K562 (cell line): ENCODE measurements around the gene ACBD4. TPM values are rescaled to one million over a fixed set of nuclear protein-coding genes. Genes with fewer than 3 reads are reported as not detected.

Experiments used
- ATF4 ChIP-seq: fragments of 450-650 bp; formaldehyde crosslinking; IDR thresholded peaks from 2 replicates; pipeline ENCODE4 v1.4.0; 2022; ENCODE audit warnings: mild to moderate bottlenecking, moderate library complexity
- BRF2 ChIP-seq: IDR thresholded peaks from 3 replicates; pipeline ENCODE4 v1.6.1; 2011; ENCODE audit warnings: borderline replicate concordance, mild to moderate bottlenecking; ENCODE audit not compliant: insufficient read length, insufficient read depth
- CHCHD3 ChIP-seq: fragments of 250-450 bp; sonication (Bioruptor Pico); IDR thresholded peaks from 2 replicates; pipeline ENCODE4 v2.1.2; 2022; ENCODE audit warnings: mild to moderate bottlenecking
- CREB1 ChIP-seq, 2 experiments: sonication (generic) in 1 of 2; formaldehyde crosslinking in 1 of 2; IDR thresholded peaks; 2 replicates each; pipeline versions ENCODE4 v1.6.1 to v1.8.0; 2012 to 2022; ENCODE audit warnings: inconsistent platforms in 1 of 2, mild to moderate bottlenecking in 1 of 2, missing genetic modification reagents in 1 of 2, moderate library complexity in 1 of 2
- FOSL1 ChIP-seq: fragments of 200-800 bp; sonication (Bioruptor generic); conservative IDR thresholded peaks from 2 replicates; pipeline ENCODE4 v1.6.1; 2016; ENCODE audit warnings: missing genetic modification characterization, missing compliant biosample characterization
- GABPA ChIP-seq: fragments of 200-800 bp; sonication (Bioruptor generic); conservative IDR thresholded peaks from 2 replicates; pipeline ENCODE4 v1.6.1; 2016; ENCODE audit warnings: low read depth, missing genetic modification characterization, missing compliant biosample characterization
- ILF3 ChIP-seq: fragments of 450-650 bp; IDR thresholded peaks from 2 replicates; pipeline ENCODE4 v1.6.1; 2018; ENCODE audit warnings: antibody characterized with exemption, mild to moderate bottlenecking, moderate library complexity, borderline replicate concordance
- L3MBTL2 ChIP-seq: fragments of 450-650 bp; IDR thresholded peaks from 2 replicates; pipeline ENCODE4 v1.6.1; 2016; ENCODE audit warnings: mild to moderate bottlenecking, moderate library complexity
- LEF1 ChIP-seq: fragments of 450-650 bp; IDR thresholded peaks from 2 replicates; pipeline ENCODE4 v1.6.1; 2016; ENCODE audit warnings: mild to moderate bottlenecking
- MIER1 ChIP-seq: fragments of 450-650 bp; IDR thresholded peaks from 2 replicates; pipeline ENCODE4 v1.6.1; 2016; ENCODE audit warnings: antibody characterized with exemption, mild to moderate bottlenecking, low read depth
- NONO ChIP-seq, 2 experiments: fragments of 200-400 bp in 1 of 2; fragments of 450-650 bp in 1 of 2; formaldehyde crosslinking in 1 of 2; IDR thresholded peaks; 2 replicates each; pipeline ENCODE4 v1.6.1; 2017; ENCODE audit warnings: low read depth in 2 of 2, mild to moderate bottlenecking in 2 of 2, moderate library complexity in 2 of 2, low read length in 1 of 2
- PRDM10 ChIP-seq: fragments of 450-650 bp; IDR thresholded peaks from 2 replicates; pipeline ENCODE4 v1.6.1; 2018; ENCODE audit not compliant: partially characterized antibody
- RBFOX2 ChIP-seq: fragments of 200-400 bp; formaldehyde crosslinking; IDR thresholded peaks from 2 replicates; pipeline ENCODE4 v1.6.1; 2017; ENCODE audit warnings: low read depth, mild to moderate bottlenecking, low read length, moderate library complexity
- SMAD2 ChIP-seq: fragments of 150-350 bp; IDR thresholded peaks from 2 replicates; pipeline ENCODE4 v1.6.1; 2014; ENCODE audit warnings: low read depth, mild to moderate bottlenecking, low read length
- TCFL5 ChIP-seq: fragments of 250-450 bp; sonication (Bioruptor Pico); conservative IDR thresholded peaks from 2 replicates; pipeline ENCODE4 v1.6.1; 2021; ENCODE audit warnings: mild to moderate bottlenecking, moderate library complexity, matching md5 sums
- ZNF224 ChIP-seq: sonication (generic); formaldehyde crosslinking; IDR thresholded peaks from 2 replicates; pipeline ENCODE4 v1.8.0; 2022; ENCODE audit warnings: mild to moderate bottlenecking, missing genetic modification reagents
- ZNF232 ChIP-seq: sonication (generic); formaldehyde crosslinking; IDR thresholded peaks from 2 replicates; pipeline ENCODE4 v1.8.0; 2022; ENCODE audit warnings: mild to moderate bottlenecking, missing genetic modification reagents
- ZNF3 ChIP-seq: fragments of 250-450 bp; sonication (Bioruptor Pico); IDR thresholded peaks from 2 replicates; pipeline ENCODE4 v1.5.0; 2021; ENCODE audit warnings: mild to moderate bottlenecking, moderate library complexity
- ZNF354B ChIP-seq: fragments of 250-450 bp; sonication (Bioruptor Pico); IDR thresholded peaks from 2 replicates; pipeline ENCODE4 v1.4.0; 2020
- ZNF408 ChIP-seq: fragments of 250-450 bp; sonication (Bioruptor Pico); IDR thresholded peaks from 2 replicates; pipeline ENCODE4 v1.4.0; 2020; ENCODE audit warnings: low read depth, mild to moderate bottlenecking, moderate library complexity
- ZNF76 ChIP-seq: fragments of 250-450 bp; sonication (Bioruptor Pico); IDR thresholded peaks from 2 replicates; pipeline ENCODE4 v1.4.0; 2020; ENCODE audit warnings: mild to moderate bottlenecking, moderate library complexity, borderline replicate concordance
- polyA plus RNA-seq, 8 experiments: library from polyadenylated mRNA; depleted of rRNA in 4 of 8; stranded (reverse) in 5 of 8; unstranded in 3 of 8; fragments of >200 nt; fragmentation: Nextera tagmentation in 2 of 8; fragmentation: Illumina TruSeq in 1 of 8; extraction: Ambion mirVana in 2 of 8; extraction: Trizol in 1 of 8; gene quantifications; 2 replicates each; pipeline versions ENCODE4 v1.2.1 to v1.2.3, GENCODE V29; 2011 to 2014; ENCODE audit warnings: inconsistent platforms in 1 of 8, missing spikeins in 1 of 8
- total RNA-seq, 7 experiments: library from RNA; depleted of rRNA in 6 of 7; stranded (reverse); fragments of >200 nt in 6 of 7; fragmentation: Illumina TruSeq in 2 of 7; extraction: Trizol in 2 of 7; gene quantifications; 2 replicates each; pipeline versions ENCODE4 v1.2.1 to v1.2.3, GENCODE V29; 2011 to 2021; ENCODE audit warnings: low replicate concordance in 1 of 7

ACBD4 gene
- total and polyA plus RNA-seq, 9 of the 15 experiments (the other 6 are each of a cell fraction or from before 2014, with no cell fraction given): 0.14 to 6.9 (median 4.6) TPM

- TF ChIP-seq ATF4 (CRISPR knock-in tag): peak; percentile 87
- no peak; the same call in 1 of the 2 replicates for TF ChIP-seq FOSL1 (tag)
- TF ChIP-seq CHCHD3 (CRISPR knock-in tag): peak; percentile 93
- no peak for TF ChIP-seq ZNF76 (CRISPR knock-in tag)
- TF ChIP-seq L3MBTL2: peak; percentile 68
- no peak for TF ChIP-seq ZNF354B
- TF ChIP-seq ZNF408: no peak
- peak; percentile 99 for TF ChIP-seq RBFOX2
- TF ChIP-seq CREB1 (IDR thresholded peaks at IDR 0.05): peak; percentile 77
- peak; percentile 68; the same call in 1 of the 2 replicates for TF ChIP-seq CREB1 (CRISPR knock-in tag; IDR thresholded peaks at IDR 0.05)
- 0 out of 2 replicates have a peak, but pooled peaks have one; percentile 20 for TF ChIP-seq MIER1
- no peak for TF ChIP-seq SMAD2
- TF ChIP-seq LEF1: peak; percentile 75
- TF ChIP-seq TCFL5: no peak
- TF ChIP-seq NONO (IDR thresholded peaks at IDR 0.05; ENCODE audit: low read depth in 2 of 2, low read length in 1 of 2): peak; percentile 86 to 97
- no peak for TF ChIP-seq BRF2
- TF ChIP-seq ZNF224 (CRISPR knock-in tag): no peak
- TF ChIP-seq ZNF3 (CRISPR knock-in tag): no peak
- TF ChIP-seq GABPA: no peak
- no peak for TF ChIP-seq ZNF232 (CRISPR knock-in tag)
- no peak for TF ChIP-seq PRDM10
- peak; percentile 99 for TF ChIP-seq ILF3
Observed at GRCh38 chr17:45148183-45149036, 12.9 kb downstream of the ACBD4 start, which contains the start of gene HEXIM1 (continued).
